Spleen (tissue), 11 donors: ENCODE results near the gene PACS1. TPM values are rescaled to one million over a fixed set of nuclear protein-coding genes. Genes with fewer than 3 reads are reported as not detected.

Experiments used
- DNase-seq: peaks from one replicate; pipeline ENCODE4 v3.0.0-alpha.2; 2020
- H3K27ac ChIP-seq, 8 donors: fragments of 200-600 bp; sonication (generic) in 7 of 8; 1 replicate in 4 of 8; 2 replicates in 4 of 8; pipeline versions ENCODE4 v1.5.0 to v1.8.0; 2016 to 2021; ENCODE audit warnings: inconsistent platforms in 4 of 8, mild to moderate bottlenecking in 4 of 8, moderate library complexity in 1 of 8
- H3K27me3 ChIP-seq, 7 donors: fragments of 200-600 bp; sonication (generic) in 6 of 7; replicated peaks in 1 of 7; 1 replicate in 4 of 7; 2 replicates in 3 of 7; pipeline versions ENCODE4 v1.5.0 to v1.8.0; 2016 to 2021; ENCODE audit warnings: inconsistent platforms in 3 of 7, mild to moderate bottlenecking in 1 of 7
- H3K36me3 ChIP-seq, 6 donors: fragments of 200-600 bp; sonication (generic) in 5 of 6; 1 replicate in 4 of 6; 2 replicates in 2 of 6; pipeline versions ENCODE4 v1.5.0 to v1.8.0; 2016 to 2021; ENCODE audit warnings: inconsistent platforms in 2 of 6
- H3K4me1 ChIP-seq, 6 donors: fragments of 200-600 bp; sonication (generic) in 5 of 6; 1 replicate in 3 of 6; 2 replicates in 3 of 6; pipeline versions ENCODE4 v1.5.0 to v1.8.0; 2016 to 2021; ENCODE audit warnings: inconsistent platforms in 3 of 6
- H3K4me3 ChIP-seq, 8 donors: fragments of 200-600 bp; sonication (generic) in 7 of 8; 1 replicate in 4 of 8; 2 replicates in 4 of 8; pipeline versions ENCODE4 v1.5.0 to v1.8.0; 2016 to 2021; ENCODE audit warnings: inconsistent platforms in 4 of 8, mild to moderate bottlenecking in 4 of 8, moderate library complexity in 2 of 8
- H3K9me3 ChIP-seq, 8 donors: fragments of 200-600 bp; sonication (generic) in 7 of 8; 1 replicate in 4 of 8; 2 replicates in 4 of 8; pipeline versions ENCODE4 v1.5.0 to v1.8.0; 2016 to 2021; ENCODE audit warnings: inconsistent platforms in 4 of 8
- CTCF ChIP-seq, 11 experiments: fragments of 200-600 bp in 7 of 11; fragments of 450-650 bp in 4 of 11; sonication (generic) in 4 of 11; IDR thresholded peaks in 8 of 11; conservative IDR thresholded peaks in 3 of 11; 1 replicate in 7 of 11; 2 replicates in 4 of 11; pipeline versions ENCODE4 v1.4.0 to v1.8.0; 2016 to 2021; ENCODE audit warnings: antibody characterized with exemption in 11 of 11, inconsistent platforms in 4 of 11, mild to moderate bottlenecking in 1 of 11
- POLR2A ChIP-seq, 3 donors: fragments of 450-650 bp; IDR thresholded peaks; one replicate each; pipeline ENCODE4 v1.5.1; 2017; ENCODE audit warnings: antibody characterized with exemption in 3 of 3, mild to moderate bottlenecking in 1 of 3
- POLR2AphosphoS5 ChIP-seq, 3 donors: sonication (generic); formaldehyde crosslinking; IDR thresholded peaks; one replicate each; pipeline ENCODE4 v1.5.1; 2017; ENCODE audit warnings: antibody characterized with exemption in 3 of 3
- WGBS, 5 donors: extraction: QIAGEN DNeasy Blood & Tissue Kit in 3 of 5; methylation state at CpG; one replicate each; pipeline versions ENCODE4 v1.1.5 to v1.1.7; 2013 to 2018; 5-methylcytosine and 5-hydroxymethylcytosine counted together
- intact Hi-C: fragments of 100-400 bp; cut with DNase I; formaldehyde crosslinking; loops from one replicate; pipeline ENCODE4 v1.15.0; 2023; ENCODE audit warnings: low total_unique reads
- polyA plus RNA-seq, 3 donors: library from polyadenylated mRNA; stranded (reverse); fragments of 200-250 nt; gene quantifications; one replicate each; pipeline ENCODE4 v1.2.1, GENCODE V29; 2013
- total RNA-seq, 7 donors: library from RNA; depleted of rRNA in 3 of 7; stranded (reverse); fragments of >200 nt in 3 of 7; fragmentation: NEBNext Ultra II Directional in 4 of 7; extraction: Animal tissue kit (Norgen Biotek cat#: 25700) in 4 of 7; gene quantifications; one replicate each; pipeline versions ENCODE4 v1.1.0 to v1.2.1, GENCODE V29; 2016 to 2021
- donor health status: healthy with polysubstance abuse.
- donor health status: DM: no; HTN: no; CAD: no; lungs with moderate emphysema.
- donor health status: DM: no; HTN: no; CAD: no.
- donor health status: Bipolar disorder and iron deficiency.
- donor health status: healthy.
- donor health status: DM: no; HTN: no; CAD: no.
- donor health status: DM: yes; HTN: yes; CAD: no.

The PACS1 gene
- total and polyA plus RNA-seq, 10 donors = 20.6 to 126 (median 98.8) TPM

DNA sequence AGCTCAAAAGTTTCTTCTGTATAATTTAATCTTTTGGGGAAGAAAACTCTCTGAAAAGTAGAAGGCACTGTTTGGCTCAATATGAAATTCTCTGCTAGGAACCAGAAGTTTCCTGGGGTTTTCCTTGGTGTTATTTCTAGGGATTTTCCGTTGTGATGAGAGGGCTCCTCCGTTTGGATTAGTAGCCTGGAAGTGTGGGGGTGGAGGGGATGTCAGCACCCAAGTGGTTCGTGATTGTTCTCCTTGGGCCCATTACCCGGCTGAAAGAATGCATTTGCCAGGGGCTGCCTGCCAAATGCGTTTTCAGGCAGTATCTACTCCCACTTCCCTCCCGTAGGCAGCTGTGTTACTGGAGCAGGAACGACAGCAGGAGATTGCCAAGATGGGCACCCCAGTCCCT is 13.6 kb upstream of the PACS1 start:
- Histone ChIP-seq H3K27me3 (no peaks in the 10 kb centered on the region), H3K4me1 (peaks cover 15 to 44% (median 24%) of the 10 kb centered on the region in 6 donors), H3K9me3 (no peaks in the 10 kb centered on the region), H3K36me3 (peaks cover 19 to 86% (median 78%) of the 10 kb centered on the region in 6 donors), H3K4me3 (no peak overlapping the region), H3K27ac (no peak overlapping the region)
- intact Hi-C loops = no loop called here
- WGBS, 5 donors = 66 to 83% (median 76%) methylated on average over 7 of the region's 7 CpGs
- DNase-seq = peak; percentile 46
- TF ChIP-seq CTCF (IDR thresholded peaks at IDR 0.05 in 8 of 11, conservative IDR thresholded peaks at IDR 0.05 in 3 of 11) = no peak

GRCh38 chr11:66059966-66060680 is 9.9 kb upstream of the PACS1 start:
- intact Hi-C loops = loop anchor here (10.0 kb wide), 1 partner anchor 75 kb away; no protein-coding TSS in a partner anchor
- H3K27ac ChIP-seq = no peak overlapping the region
- peaks cover 0 to 27% (median 3%) of the 10 kb centered on the region in 6 donors for H3K4me1 ChIP-seq
- 70 to 85% (median 82%) methylated on average over 8 of the region's 8 CpGs for WGBS, 5 donors
- no peaks in the 10 kb centered on the region for H3K27me3 ChIP-seq
- no peak overlapping the region for H3K4me3 ChIP-seq
- no peak for TF ChIP-seq POLR2A (IDR thresholded peaks at IDR 0.05)
- TF ChIP-seq CTCF (IDR thresholded peaks at IDR 0.05 in 8 of 11, conservative IDR thresholded peaks at IDR 0.05 in 3 of 11) = no peak
- no peak for TF ChIP-seq POLR2AphosphoS5 (IDR thresholded peaks at IDR 0.05)
- no peak for DNase-seq
- H3K9me3 ChIP-seq = no peaks in the 10 kb centered on the region
- H3K36me3 ChIP-seq = peaks cover 33 to 100% (median 98%) of the 10 kb centered on the region in 6 donors

GRCh38 chr11:66061268-66061667 is 8.8 kb upstream of the PACS1 start:
- no peak overlapping the region for H3K27ac ChIP-seq
- peaks cover 27 to 100% (median 98%) of the 10 kb centered on the region in 6 donors for H3K36me3 ChIP-seq
- H3K9me3 ChIP-seq = no peaks in the 10 kb centered on the region
- no peak for TF ChIP-seq POLR2A (IDR thresholded peaks at IDR 0.05)
- TF ChIP-seq CTCF (IDR thresholded peaks at IDR 0.05 in 8 of 11, conservative IDR thresholded peaks at IDR 0.05 in 3 of 11) = no peak
- TF ChIP-seq POLR2AphosphoS5 (IDR thresholded peaks at IDR 0.05) = no peak
- 61 to 82% (median 75%) methylated on average over 6 of the region's 6 CpGs for WGBS, 5 donors
- no peak for DNase-seq
- no peaks in the 10 kb centered on the region for H3K27me3 ChIP-seq
- no peak overlapping the region for H3K4me3 ChIP-seq
- intact Hi-C loops = loop anchor here (10.0 kb wide), 1 partner anchor 74 kb away; no protein-coding TSS in a partner anchor
- H3K4me1 ChIP-seq = peaks cover 0 to 26% (median 1%) of the 10 kb centered on the region in 6 donors

GRCh38 chr11:66062408-66062807 is 7.7 kb upstream of the PACS1 start:
- DNase-seq = no peak
- H3K27ac ChIP-seq = no peak overlapping the region
- H3K27me3 ChIP-seq = no peaks in the 10 kb centered on the region
- H3K4me3 ChIP-seq = no peak overlapping the region
- H3K4me1 ChIP-seq = peaks cover 0 to 38% (median 10%) of the 10 kb centered on the region in 6 donors
- intact Hi-C loops = loop anchor here (10.0 kb wide), 1 partner anchor 72 kb away; no protein-coding TSS in a partner anchor
- no peaks in the 10 kb centered on the region for H3K9me3 ChIP-seq
- peaks cover 23 to 100% (median 98%) of the 10 kb centered on the region in 6 donors for H3K36me3 ChIP-seq
- TF ChIP-seq POLR2AphosphoS5 (IDR thresholded peaks at IDR 0.05) = no peak
- no peak for TF ChIP-seq POLR2A (IDR thresholded peaks at IDR 0.05)
- no peak for TF ChIP-seq CTCF (IDR thresholded peaks at IDR 0.05 in 8 of 11, conservative IDR thresholded peaks at IDR 0.05 in 3 of 11)
- 91 to 98% (median 94%) methylated on average over 2 of the region's 2 CpGs for WGBS, 5 donors
